ENCODE measurements around the gene ADAM12.

Gene ADAM12

DNA sequence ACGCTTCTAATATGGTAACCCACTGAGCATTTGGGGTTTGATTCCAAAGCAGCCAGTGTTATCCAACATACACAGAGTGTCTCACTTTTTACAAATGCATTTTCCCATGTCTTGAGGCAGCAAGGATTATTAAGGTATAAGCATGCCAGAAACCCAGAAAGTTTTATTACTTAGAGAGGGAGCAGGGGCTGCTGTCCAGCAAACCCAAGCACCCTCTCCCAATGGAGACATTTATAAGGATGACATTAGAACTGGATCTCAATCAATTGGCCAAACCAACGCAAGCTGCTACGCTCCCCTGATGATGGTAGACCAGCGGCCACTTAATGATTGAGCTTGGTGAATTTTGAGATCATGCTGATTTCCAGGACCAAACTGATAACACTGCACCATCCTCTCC, 315.7 kb downstream of the ADAM12 start:
- H3K4me3 ChIP-seq (ENCODE audit: low read depth, low read length) = no peak overlapping the region

DNA sequence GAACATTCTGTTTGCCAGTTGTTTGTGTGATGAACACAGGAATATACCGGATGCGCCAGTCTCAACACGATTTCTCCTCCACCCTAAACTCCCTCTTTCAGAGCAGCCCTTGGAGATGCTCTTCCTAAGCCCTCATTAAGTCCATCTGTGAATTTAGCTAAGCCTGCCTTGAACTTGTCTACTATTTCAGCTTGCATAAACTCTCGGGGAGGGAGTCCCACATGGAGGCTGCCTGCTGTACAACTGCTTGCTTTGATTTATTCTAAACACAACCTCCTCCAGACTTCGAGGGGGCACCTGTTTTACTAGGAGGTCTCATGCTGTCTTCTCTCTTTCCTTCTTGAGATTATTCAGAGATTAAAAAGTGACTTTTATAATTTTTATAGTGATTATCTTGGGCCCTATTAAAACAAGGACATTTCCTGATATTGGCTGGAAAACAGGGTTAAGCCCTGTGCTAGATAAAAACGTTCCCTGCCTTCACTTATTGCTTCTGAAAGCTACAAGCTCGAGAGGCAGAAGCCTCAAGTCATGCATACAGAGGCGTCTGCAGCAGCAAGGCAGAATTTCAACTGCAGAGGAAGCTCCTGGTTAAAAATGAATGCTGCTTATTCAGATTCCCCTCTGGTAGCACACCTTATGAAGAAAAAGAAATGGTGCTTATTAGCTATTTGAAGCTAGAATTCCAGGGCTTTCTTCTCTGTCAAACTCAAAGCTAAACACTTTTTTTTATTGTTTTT, 317.6 kb downstream of the ADAM12 start:
- TF ChIP-seq, protein P1, sequence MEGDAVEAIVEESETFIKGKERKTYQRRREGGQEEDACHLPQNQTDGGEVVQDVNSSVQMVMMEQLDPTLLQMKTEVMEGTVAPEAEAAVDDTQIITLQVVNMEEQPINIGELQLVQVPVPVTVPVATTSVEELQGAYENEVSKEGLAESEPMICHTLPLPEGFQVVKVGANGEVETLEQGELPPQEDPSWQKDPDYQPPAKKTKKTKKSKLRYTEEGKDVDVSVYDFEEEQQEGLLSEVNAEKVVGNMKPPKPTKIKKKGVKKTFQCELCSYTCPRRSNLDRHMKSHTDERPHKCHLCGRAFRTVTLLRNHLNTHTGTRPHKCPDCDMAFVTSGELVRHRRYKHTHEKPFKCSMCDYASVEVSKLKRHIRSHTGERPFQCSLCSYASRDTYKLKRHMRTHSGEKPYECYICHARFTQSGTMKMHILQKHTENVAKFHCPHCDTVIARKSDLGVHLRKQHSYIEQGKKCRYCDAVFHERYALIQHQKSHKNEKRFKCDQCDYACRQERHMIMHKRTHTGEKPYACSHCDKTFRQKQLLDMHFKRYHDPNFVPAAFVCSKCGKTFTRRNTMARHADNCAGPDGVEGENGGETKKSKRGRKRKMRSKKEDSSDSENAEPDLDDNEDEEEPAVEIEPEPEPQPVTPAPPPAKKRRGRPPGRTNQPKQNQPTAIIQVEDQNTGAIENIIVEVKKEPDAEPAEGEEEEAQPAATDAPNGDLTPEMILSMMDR (IDR thresholded peaks at IDR 0.05; ENCODE audit: borderline replicate concordance, insufficient read depth, low read depth, low read length) = no peak
- H3K4me3 ChIP-seq (ENCODE audit: low read depth, low read length) = no peak overlapping the region

More for the DNA sequence above, 315.7 kb downstream of the ADAM12 start:
- TF ChIP-seq, protein P1 (IDR thresholded peaks at IDR 0.05; ENCODE audit: borderline replicate concordance, insufficient read depth, low read depth, low read length) = no peak

DNA sequence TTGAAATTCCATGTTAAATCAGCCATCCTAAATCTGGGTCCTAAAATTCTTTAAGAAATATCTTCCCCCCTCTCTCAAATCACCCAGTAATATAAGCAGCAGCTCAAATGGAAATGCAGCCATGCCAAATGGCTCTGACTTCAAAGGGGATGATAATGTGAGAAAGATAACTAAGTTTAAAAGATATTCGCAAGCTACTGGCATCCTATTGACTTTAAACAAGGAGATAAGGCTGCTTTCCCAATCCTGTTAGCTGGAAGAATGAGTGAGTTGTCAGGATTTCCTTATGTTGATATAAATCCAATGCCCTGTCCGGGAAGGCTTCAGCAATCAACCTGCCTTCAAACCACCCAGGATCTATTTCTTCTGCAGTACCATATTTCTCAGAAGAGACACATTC, 320.0 kb downstream of the ADAM12 start:
- no peak overlapping the region for H3K4me3 ChIP-seq (ENCODE audit: low read depth, low read length)
- TF ChIP-seq, protein P1 (IDR thresholded peaks at IDR 0.05; ENCODE audit: borderline replicate concordance, insufficient read depth, low read depth, low read length) = no peak

DNA sequence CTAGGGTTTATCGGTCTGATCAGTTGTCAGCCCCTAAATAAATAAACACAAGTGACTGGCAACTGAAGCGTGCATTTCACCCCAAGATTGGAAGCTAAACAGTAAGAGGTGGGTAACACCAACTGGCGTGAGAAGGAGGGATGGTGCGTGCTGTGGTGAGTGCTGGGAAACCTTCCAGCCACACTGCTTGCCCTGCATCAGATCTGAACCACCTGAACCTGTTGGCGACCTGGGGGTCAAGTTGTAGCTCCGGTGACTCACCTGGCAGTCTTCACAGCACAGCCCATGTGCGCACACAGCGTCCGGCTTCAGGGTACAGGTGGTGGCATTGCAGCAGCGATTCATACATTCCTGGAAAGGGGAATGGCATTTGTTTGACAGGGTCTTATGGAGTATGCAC, 321.8 kb downstream of the ADAM12 start:
- no peak overlapping the region for H3K4me3 ChIP-seq (ENCODE audit: low read depth, low read length)
- TF ChIP-seq, protein P1 (IDR thresholded peaks at IDR 0.05; ENCODE audit: borderline replicate concordance, insufficient read depth, low read depth, low read length) = no peak

DNA sequence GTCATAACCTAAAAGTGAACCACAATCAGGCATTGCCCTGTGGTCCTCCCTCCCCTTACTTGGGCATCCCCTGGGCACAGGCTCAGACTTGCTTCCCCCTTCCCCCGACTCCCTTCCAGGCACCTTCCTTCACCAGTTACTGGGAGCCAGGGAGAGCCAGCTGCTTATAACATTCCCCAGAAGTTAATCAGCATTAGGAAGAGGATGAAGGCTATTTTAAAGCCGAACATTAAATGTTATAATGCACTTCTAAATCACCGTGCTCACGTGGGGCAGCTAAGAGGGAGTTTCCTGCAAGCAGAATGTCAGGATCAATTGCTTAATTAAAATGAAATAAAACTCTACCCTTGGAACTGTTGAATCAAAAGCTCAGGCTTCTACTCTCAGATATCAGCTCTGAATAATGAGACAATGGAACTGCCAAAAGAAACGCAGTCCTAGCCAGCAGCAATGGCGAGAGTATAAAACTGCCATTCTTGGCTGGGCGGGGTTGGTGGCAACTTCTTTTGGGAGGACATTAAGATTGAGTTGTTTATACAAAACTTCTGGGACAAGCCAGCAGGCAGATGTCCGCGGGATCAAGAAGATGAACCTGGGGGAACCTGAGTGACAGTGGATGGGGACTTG, 322.4 kb downstream of the ADAM12 start:
- no peak overlapping the region for H3K4me3 ChIP-seq (ENCODE audit: low read depth, low read length)
- TF ChIP-seq, protein P1 (IDR thresholded peaks at IDR 0.05; ENCODE audit: borderline replicate concordance, insufficient read depth, low read depth, low read length) = no peak

DNA sequence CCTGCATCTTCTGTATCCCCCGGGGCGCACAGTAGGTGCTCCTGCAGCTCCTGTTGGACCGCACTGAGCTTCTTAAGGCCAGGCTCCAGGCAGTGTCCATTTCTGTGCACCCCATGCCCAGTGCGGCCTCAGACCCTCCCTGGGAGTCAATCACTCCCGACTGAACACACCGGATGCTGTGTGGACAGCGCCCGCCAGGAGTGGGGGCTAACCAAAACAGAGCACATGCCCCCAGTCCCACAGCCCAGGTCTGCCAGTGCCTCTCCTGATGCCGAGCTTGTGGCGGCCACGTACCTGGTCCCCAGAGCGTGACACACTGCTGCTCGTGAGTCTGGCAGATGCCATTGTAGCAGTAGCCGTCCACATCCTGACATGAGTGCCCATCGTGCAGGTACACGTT, 323.8 kb downstream of the ADAM12 start:
- no peak overlapping the region for H3K4me3 ChIP-seq (ENCODE audit: low read depth, low read length)
- TF ChIP-seq, protein P1 (IDR thresholded peaks at IDR 0.05; ENCODE audit: borderline replicate concordance, insufficient read depth, low read depth, low read length) = no peak

DNA sequence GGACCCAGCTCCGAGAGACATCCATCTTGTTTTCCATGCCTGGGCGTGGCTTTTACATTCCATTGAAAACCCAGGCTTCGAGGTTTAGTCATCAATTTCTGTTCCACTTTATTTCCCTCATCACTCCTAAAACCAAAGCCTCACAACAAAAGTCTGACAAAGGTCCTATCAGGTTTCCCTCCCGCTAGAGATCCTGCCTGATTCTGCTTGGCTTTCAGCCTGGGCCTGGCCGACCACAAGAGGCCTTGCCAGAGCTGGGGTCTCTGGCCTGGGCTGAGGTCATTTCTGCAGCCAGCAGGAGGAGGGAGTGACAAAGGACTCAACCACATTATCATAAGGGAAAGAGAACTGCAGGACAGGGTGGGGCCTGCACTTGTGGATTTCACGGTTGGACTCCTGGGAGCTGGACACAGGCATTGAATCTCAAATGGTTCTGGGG, 324.9 kb downstream of the ADAM12 start:
- H3K4me3 ChIP-seq (ENCODE audit: low read depth, low read length) = no peak overlapping the region
- TF ChIP-seq, protein P1 (IDR thresholded peaks at IDR 0.05; ENCODE audit: borderline replicate concordance, insufficient read depth, low read depth, low read length) = no peak
